Upper lobe of right lung (tissue), 1 donor: Measurements from ENCODE around the gene SUPT20H. TPM values are rescaled to one million over a fixed set of nuclear protein-coding genes. Genes with fewer than 3 reads are reported as not detected.

Experiments used
- ATAC-seq: fragments of 200-7000 bp; cut with Tn5 transposase; one replicate; pipeline ENCODE4 v1.9.1; 2020; ENCODE audit warnings: mild to moderate bottlenecking, moderate library complexity
- DNase-seq: peaks from one replicate; pipeline ENCODE4 v3.0.0-alpha.2; 2020
- H3K27ac ChIP-seq: fragments of 200-600 bp; one replicate; pipeline ENCODE4 v1.8.0; 2022
- H3K27me3 ChIP-seq: fragments of 200-600 bp; one replicate; pipeline ENCODE4 v1.8.0; 2022; ENCODE audit warnings: mild to moderate bottlenecking
- H3K36me3 ChIP-seq: fragments of 200-600 bp; one replicate; pipeline ENCODE4 v1.8.0; 2022
- H3K4me1 ChIP-seq: fragments of 200-600 bp; one replicate; pipeline ENCODE4 v1.8.0; 2022
- H3K4me3 ChIP-seq: fragments of 200-600 bp; one replicate; pipeline ENCODE4 v1.8.0; 2022; ENCODE audit warnings: mild to moderate bottlenecking
- H3K9me3 ChIP-seq: fragments of 200-600 bp; one replicate; pipeline ENCODE4 v1.8.0; 2022
- CTCF ChIP-seq: fragments of 200-600 bp; IDR thresholded peaks from one replicate; pipeline ENCODE4 v1.8.0; 2022; ENCODE audit warnings: antibody characterized with exemption
- intact Hi-C: fragments of 100-400 bp; cut with DNase I; formaldehyde crosslinking; loops from one replicate; pipeline ENCODE4 v1.11.0; 2022
- total RNA-seq: library from RNA; stranded (reverse); fragmentation: NEBNext Ultra II Directional; extraction: Animal tissue kit (Norgen Biotek cat#: 25700); gene quantifications from one replicate; pipeline ENCODE4 v1.2.1, GENCODE V29; 2021
- donor health status: DM: no; HTN: yes; CAD: no; lungs with severe emphysema.

Gene SUPT20H
- total RNA-seq, 1 donor from 2014 or later, result 60.3 TPM

- no peak overlapping the region for H3K27ac ChIP-seq
- intact Hi-C loops, result loop anchor here (10.0 kb wide), 1 partner anchor 138 kb away; no protein-coding TSS in a partner anchor
- no peaks in the 10 kb centered on the region for H3K27me3 ChIP-seq
- peaks cover 2% of the 10 kb centered on the region for H3K4me1 ChIP-seq
- TF ChIP-seq CTCF, result no peak
- no peak for DNase-seq
- ATAC-seq, result no peak
- no peaks in the 10 kb centered on the region for H3K9me3 ChIP-seq
- H3K4me3 ChIP-seq, result no peak overlapping the region
- peaks cover 80% of the 10 kb centered on the region for H3K36me3 ChIP-seq
Observed at GRCh38 chr13:36992362-36992761, 67.1 kb downstream of the SUPT20H start.

- H3K36me3 ChIP-seq, result peaks cover 98% of the 10 kb centered on the region
- no peak overlapping the region for H3K27ac ChIP-seq
- DNase-seq, result no peak
- no peak for ATAC-seq
- H3K9me3 ChIP-seq, result no peaks in the 10 kb centered on the region
- H3K4me1 ChIP-seq, result no peaks in the 10 kb centered on the region
- intact Hi-C loops, result no loop called here
- no peak overlapping the region for H3K4me3 ChIP-seq
- TF ChIP-seq CTCF, result no peak
- no peaks in the 10 kb centered on the region for H3K27me3 ChIP-seq
Observed at GRCh38 chr13:36986462-36987240, 72.8 kb downstream of the SUPT20H start.

- peaks cover 67% of the 10 kb centered on the region for H3K36me3 ChIP-seq
- intact Hi-C loops, result no loop called here
Observed at GRCh38 chr13:36981156-36981743, 78.2 kb downstream of the SUPT20H start.

GRCh38 chr13:36979361-36980050 lies 80.0 kb downstream of the SUPT20H start:
- H3K9me3 ChIP-seq, result no peaks in the 10 kb centered on the region
- peaks cover 68% of the 10 kb centered on the region for H3K36me3 ChIP-seq
- no peak for ATAC-seq
- H3K4me3 ChIP-seq, result no peak overlapping the region
- H3K27me3 ChIP-seq, result no peaks in the 10 kb centered on the region
- TF ChIP-seq CTCF, result no peak
- no peaks in the 10 kb centered on the region for H3K4me1 ChIP-seq
- H3K27ac ChIP-seq, result no peak overlapping the region
- intact Hi-C loops, result no loop called here
- DNase-seq, result no peak

More at GRCh38 chr13:36981156-36981743, 78.2 kb downstream of the SUPT20H start:
- no peaks in the 10 kb centered on the region for H3K27me3 ChIP-seq
- no peak for ATAC-seq
- no peaks in the 10 kb centered on the region for H3K9me3 ChIP-seq
- no peaks in the 10 kb centered on the region for H3K4me1 ChIP-seq
- DNase-seq, result no peak
- peak; percentile 57 for TF ChIP-seq CTCF
- no peak overlapping the region for H3K27ac ChIP-seq
- no peak overlapping the region for H3K4me3 ChIP-seq

GRCh38 chr13:36975172-36975571 lies 84.3 kb downstream of the SUPT20H start:
- DNase-seq (no peak), ATAC-seq (no peak)
- intact Hi-C loops, result no loop called here
- no peak for TF ChIP-seq CTCF
- no peaks in the 10 kb centered on the region for H3K27me3 ChIP-seq
- no peaks in the 10 kb centered on the region for H3K9me3 ChIP-seq
- H3K36me3 ChIP-seq, result peaks cover 57% of the 10 kb centered on the region
- no peak overlapping the region for H3K4me3 ChIP-seq
- H3K4me1 ChIP-seq, result no peaks in the 10 kb centered on the region
- no peak overlapping the region for H3K27ac ChIP-seq
